22Rv1 (cell line): ENCODE measurements around the gene CNOT1.

Experiments
- ZFX ChIP-seq: fragments of 450-650 bp; IDR thresholded peaks from 2 replicates; pipeline ENCODE4 v1.6.1; 2017; ENCODE audit warnings: antibody characterized with exemption, borderline replicate concordance
- TF ChIP-seq, protein P1 (sequence below): fragments of 450-650 bp; IDR thresholded peaks from 2 replicates; pipeline ENCODE4 v1.5.1; 2017; ENCODE audit warnings: mild to moderate bottlenecking

DNA sequence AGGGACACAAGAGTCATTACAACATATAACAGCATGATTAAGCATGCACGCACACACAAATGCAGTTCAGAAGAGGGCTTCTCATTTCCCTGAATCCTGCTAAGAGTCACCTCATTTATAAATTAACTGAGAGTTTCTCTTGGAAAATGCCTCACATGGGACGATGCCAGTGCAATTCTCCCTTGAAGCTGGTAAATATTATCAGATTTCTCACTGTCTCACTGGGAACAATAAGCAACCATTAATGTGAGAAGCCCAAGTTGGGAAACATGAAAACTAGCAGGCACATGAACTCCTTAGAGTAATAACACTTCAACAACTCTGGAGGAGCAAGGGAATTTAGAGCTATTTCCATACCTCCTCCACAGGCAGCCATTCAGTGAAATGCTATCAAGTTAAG is 87.9 kb downstream of the CNOT1 start:
- TF ChIP-seq, protein P1, sequence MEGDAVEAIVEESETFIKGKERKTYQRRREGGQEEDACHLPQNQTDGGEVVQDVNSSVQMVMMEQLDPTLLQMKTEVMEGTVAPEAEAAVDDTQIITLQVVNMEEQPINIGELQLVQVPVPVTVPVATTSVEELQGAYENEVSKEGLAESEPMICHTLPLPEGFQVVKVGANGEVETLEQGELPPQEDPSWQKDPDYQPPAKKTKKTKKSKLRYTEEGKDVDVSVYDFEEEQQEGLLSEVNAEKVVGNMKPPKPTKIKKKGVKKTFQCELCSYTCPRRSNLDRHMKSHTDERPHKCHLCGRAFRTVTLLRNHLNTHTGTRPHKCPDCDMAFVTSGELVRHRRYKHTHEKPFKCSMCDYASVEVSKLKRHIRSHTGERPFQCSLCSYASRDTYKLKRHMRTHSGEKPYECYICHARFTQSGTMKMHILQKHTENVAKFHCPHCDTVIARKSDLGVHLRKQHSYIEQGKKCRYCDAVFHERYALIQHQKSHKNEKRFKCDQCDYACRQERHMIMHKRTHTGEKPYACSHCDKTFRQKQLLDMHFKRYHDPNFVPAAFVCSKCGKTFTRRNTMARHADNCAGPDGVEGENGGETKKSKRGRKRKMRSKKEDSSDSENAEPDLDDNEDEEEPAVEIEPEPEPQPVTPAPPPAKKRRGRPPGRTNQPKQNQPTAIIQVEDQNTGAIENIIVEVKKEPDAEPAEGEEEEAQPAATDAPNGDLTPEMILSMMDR, result no peak
- no peak for TF ChIP-seq ZFX
